ENCODE measurements around the gene TUFM. TPM values are rescaled to one million over a fixed set of nuclear protein-coding genes. Genes with fewer than 3 reads are reported as not detected.

Gene TUFM
- total and polyA plus RNA-seq, 2 of the 8 experiments (the other 6 are each of a cell fraction or from before 2014, with no cell fraction given) = 216 to 249 TPM

GRCh38 chr16:28866454-28866804 lies 20.3 kb upstream of the TUFM start (continued):
- TF ChIP-seq EGR1 (IDR thresholded peaks at IDR 0.05; ENCODE audit: borderline replicate concordance, low read depth, low read length) (no peak), SUZ12 (IDR thresholded peaks at IDR 0.05; ENCODE audit: low read length) (no peak), ATF3 (IDR thresholded peaks at IDR 0.05; ENCODE audit: insufficient read depth, low read depth, low read length) (no peak), CTBP2 (IDR thresholded peaks at IDR 0.05; ENCODE audit: borderline replicate concordance, insufficient read depth, insufficient read length, low read length) (no peak)

All from H1 (cell line).